Smooth muscle cell (in vitro differentiated cells): Measurements from ENCODE around the gene TEKTIP1. TPM values are rescaled to one million over a fixed set of nuclear protein-coding genes. Genes with fewer than 3 reads are reported as not detected.
"Not testable (repeated sequence)": the region's sequence is repeated elsewhere in the genome, so short reads cannot be mapped to it uniquely, and the experiment has no call there.

Experiments used
- DNase-seq: peaks from one replicate; lab custom pipeline; 2025; ENCODE audit not compliant: unreplicated experiment; lab: John Stamatoyannopoulos, UW
- H2AFZ ChIP-seq: fragments of 200-600 bp; sonication (generic); 2 replicates; pipeline ENCODE4 v1.6.0; 2016; ENCODE audit warnings: antibody characterized with exemption, low read depth, mild to moderate bottlenecking
- H3F3A ChIP-seq: fragments of 200-600 bp; sonication (generic); 2 replicates; pipeline ENCODE4 v1.6.0; 2017; ENCODE audit warnings: antibody characterized with exemption, low read depth
- H3K27ac ChIP-seq: fragments of 200-600 bp; sonication (generic); 2 replicates; pipeline ENCODE4 v1.5.1; 2016; ENCODE audit warnings: low read depth, mild to moderate bottlenecking
- H3K27me3 ChIP-seq: fragments of 200-600 bp; sonication (generic); 2 replicates; pipeline ENCODE4 v1.6.1; 2016; ENCODE audit warnings: low read depth, mild to moderate bottlenecking
- H3K36me3 ChIP-seq: fragments of 200-600 bp; sonication (generic); 2 replicates; pipeline ENCODE4 v1.5.1; 2016; ENCODE audit warnings: low read depth
- H3K4me1 ChIP-seq: fragments of 200-600 bp; sonication (generic); 2 replicates; pipeline ENCODE4 v1.5.1; 2016; ENCODE audit warnings: low read depth
- H3K4me2 ChIP-seq: fragments of 200-600 bp; sonication (generic); 2 replicates; pipeline ENCODE4 v1.6.0; 2016; ENCODE audit warnings: mild to moderate bottlenecking
- H3K4me3 ChIP-seq: fragments of 200-600 bp; sonication (generic); 2 replicates; pipeline ENCODE4 v1.5.1; 2016; ENCODE audit warnings: mild to moderate bottlenecking
- H3K79me2 ChIP-seq: fragments of 200-600 bp; sonication (generic); 2 replicates; pipeline ENCODE4 v1.6.0; 2016; ENCODE audit warnings: low read depth, mild to moderate bottlenecking
- H3K9ac ChIP-seq: fragments of 200-600 bp; sonication (generic); 2 replicates; pipeline ENCODE4 v1.6.0; 2016; ENCODE audit warnings: low read depth
- H3K9me3 ChIP-seq: fragments of 200-600 bp; sonication (generic); replicated peaks from 2 replicates; pipeline ENCODE4 v1.5.1; 2016; ENCODE audit warnings: low read depth
- H4K20me1 ChIP-seq: fragments of 200-600 bp; sonication (generic); 2 replicates; pipeline ENCODE4 v1.6.0; 2016; ENCODE audit warnings: low read depth
- CTCF ChIP-seq: fragments of 200-600 bp; sonication (generic); IDR thresholded peaks from 2 replicates; pipeline ENCODE4 v1.5.1; 2017; ENCODE audit warnings: borderline replicate concordance, mild to moderate bottlenecking, antibody characterized with exemption; ENCODE audit not compliant: insufficient read depth, poor library complexity, severe bottlenecking
- WGBS: methylation state at CpG from one replicate; pipeline ENCODE4 v1.1.7; 2016; ENCODE audit warnings: low lambda C conversion rate; 5-methylcytosine and 5-hydroxymethylcytosine counted together
- polyA plus RNA-seq: library from polyadenylated mRNA; unstranded; fragments of >200 nt; fragmentation: Nextera tagmentation; extraction: Ambion mirVana; gene quantifications from 2 replicates; pipeline ENCODE4 v1.2.1, GENCODE V29; 2016
- total RNA-seq: library from RNA; depleted of rRNA; stranded (reverse); fragments of >200 nt; gene quantifications from 2 replicates; pipeline ENCODE4 v1.2.3, GENCODE V29; 2014

The TEKTIP1 gene
- total and polyA plus RNA-seq, 2 experiments from 2014 or later: 0.62 TPM; not detected in 1

DNA sequence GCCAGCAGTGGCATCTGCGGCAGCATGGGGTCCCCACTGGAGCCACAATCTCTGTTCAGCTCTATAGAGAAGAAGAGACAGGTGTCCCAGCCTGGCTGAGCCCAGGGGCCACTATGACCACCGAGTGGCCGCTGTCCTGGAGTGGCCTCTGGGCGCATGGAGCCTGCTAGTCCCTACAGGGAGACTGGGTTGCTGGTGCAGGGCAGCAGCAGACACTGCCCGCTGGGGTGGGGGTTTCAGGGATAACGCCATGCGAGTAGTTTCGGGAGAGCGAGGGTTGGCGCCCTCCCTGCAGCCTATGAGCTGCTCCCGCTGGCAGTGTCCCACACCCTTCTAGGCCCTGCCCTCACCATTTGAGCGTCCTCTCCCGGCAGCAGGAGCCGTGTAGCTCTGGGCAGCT lies 10.9 kb upstream of the TEKTIP1 start:
- H3K9me3 ChIP-seq: no peaks in the 10 kb centered on the region
- H3K36me3 ChIP-seq: no peaks in the 10 kb centered on the region
- H3K9ac ChIP-seq: no peak overlapping the region
- no peaks in the 10 kb centered on the region for H3K27me3 ChIP-seq
- no peak for TF ChIP-seq CTCF
- peaks cover 50% of the 10 kb centered on the region for H4K20me1 ChIP-seq
- no peak for DNase-seq
- H3K4me2 ChIP-seq: no peak overlapping the region
- no peak overlapping the region for H3K27ac ChIP-seq
- no peaks in the 10 kb centered on the region for H3K4me1 ChIP-seq
- H2AFZ ChIP-seq: no peak overlapping the region
- H3F3A ChIP-seq: no peaks in the 10 kb centered on the region
- no peak overlapping the region for H3K4me3 ChIP-seq
- WGBS: 95% methylated on average over 14 of the region's 14 CpGs
- no peaks in the 10 kb centered on the region for H3K79me2 ChIP-seq

DNA sequence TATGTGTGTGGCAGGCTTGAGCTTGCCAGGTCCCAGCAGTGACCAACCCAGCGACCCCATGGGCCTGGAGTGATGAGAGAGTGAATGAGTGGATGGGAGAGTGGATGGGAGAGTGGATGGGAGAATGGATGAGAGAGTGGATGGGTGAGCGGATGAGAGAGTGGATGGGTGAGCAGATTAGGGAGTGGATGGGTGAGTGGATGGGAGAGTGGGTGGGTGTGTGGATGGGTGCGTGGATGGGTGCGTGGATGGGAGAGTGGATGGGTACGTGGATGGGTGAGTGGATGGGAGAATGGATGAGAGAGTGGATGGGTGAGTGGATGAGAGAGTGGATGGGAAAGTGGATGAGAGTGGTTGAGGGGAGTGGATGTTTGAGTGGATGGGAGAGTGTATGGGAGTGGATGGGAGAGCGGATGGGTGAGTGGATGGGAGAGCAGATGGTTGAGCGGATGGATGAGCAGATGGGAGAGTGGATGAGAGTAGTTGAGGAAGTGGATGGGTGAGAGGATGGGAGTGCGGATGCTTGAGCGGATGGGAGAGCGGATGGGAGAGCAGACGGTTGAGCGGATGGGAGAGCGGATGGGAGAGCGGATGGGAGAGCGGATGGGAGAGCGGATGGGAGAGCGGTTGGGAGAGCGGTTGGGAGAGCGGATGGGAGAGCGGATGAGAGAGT lies 10.3 kb upstream of the TEKTIP1 start:
- Histone ChIP-seq H3K4me1 (no peaks in the 10 kb centered on the region), H3K9me3 (no peaks in the 10 kb centered on the region), H3K36me3 (no peaks in the 10 kb centered on the region), H3K4me3 (no peak overlapping the region), H3K79me2 (no peaks in the 10 kb centered on the region), H3F3A (no peaks in the 10 kb centered on the region), H3K27ac (no peak overlapping the region), H4K20me1 (peaks cover 44% of the 10 kb centered on the region), H3K4me2 (no peak overlapping the region), H2AFZ (no peak overlapping the region), H3K27me3 (no peaks in the 10 kb centered on the region), H3K9ac (no peak overlapping the region)
- no peak for DNase-seq
- TF ChIP-seq CTCF: no peak
- WGBS: over 99% methylated on average over 17 of the region's 20 CpGs

DNA sequence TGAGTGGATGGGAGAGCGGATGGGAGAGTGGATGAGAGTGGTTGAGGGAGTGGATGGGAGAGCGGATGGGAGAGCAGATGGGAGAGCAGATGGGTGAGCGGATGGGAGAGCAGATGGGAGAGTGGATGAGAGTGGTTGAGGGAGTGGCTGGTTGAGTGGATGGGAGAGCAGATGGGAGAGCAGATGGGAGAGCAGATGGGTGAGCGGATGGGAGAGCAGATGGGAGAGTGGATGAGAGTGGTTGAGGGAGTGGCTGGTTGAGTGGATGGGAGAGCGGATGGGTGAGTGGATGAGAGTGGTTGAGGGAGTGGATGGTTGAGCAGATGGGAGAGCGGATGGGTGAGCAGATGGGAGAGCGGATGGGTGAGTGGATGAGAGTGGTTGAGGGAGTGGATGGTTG lies 9.7 kb upstream of the TEKTIP1 start:
- not testable (repeated sequence) for H3K27ac ChIP-seq, H3K9ac ChIP-seq, H3K79me2 ChIP-seq, H3K36me3 ChIP-seq, H3K27me3 ChIP-seq, DNase-seq, H3F3A ChIP-seq, H3K4me2 ChIP-seq, H3K9me3 ChIP-seq, H2AFZ ChIP-seq, H3K4me1 ChIP-seq, H3K4me3 ChIP-seq
- 100% methylated on average over 6 of the region's 7 CpGs for WGBS
- H4K20me1 ChIP-seq: peaks cover 38% of the 10 kb centered on the region

- no peak overlapping the region for H3K4me2 ChIP-seq
- no peaks in the 10 kb centered on the region for H3K79me2 ChIP-seq
- no peaks in the 10 kb centered on the region for H3K9me3 ChIP-seq
- no peak for DNase-seq
- no peak overlapping the region for H3K27ac ChIP-seq
- no peaks in the 10 kb centered on the region for H3K27me3 ChIP-seq
- no peaks in the 10 kb centered on the region for H3K36me3 ChIP-seq
- peaks cover 28% of the 10 kb centered on the region for H4K20me1 ChIP-seq
- no peak overlapping the region for H3K9ac ChIP-seq
- WGBS: 96% methylated on average over 10 of the region's 12 CpGs
- H3K4me3 ChIP-seq: no peak overlapping the region
- no peaks in the 10 kb centered on the region for H3F3A ChIP-seq
- no peak for TF ChIP-seq CTCF
- H3K4me1 ChIP-seq: no peaks in the 10 kb centered on the region
- no peak overlapping the region for H2AFZ ChIP-seq
Observed at GRCh38 chr19:3530389-3530788, 8.6 kb upstream of the TEKTIP1 start.
